Fibroblast of skin of left quadriceps (primary cell): ENCODE results near the gene GAPDHS.

Experiments
- DNase-seq, 2 experiments: peaks; one replicate each; pipeline ENCODE4 v3.0.0-alpha.2; 2013; ENCODE audit warnings: low read depth in 2 of 2

Gene GAPDHS

GRCh38 chr19:35510626-35510964 lies 22.7 kb upstream of the GAPDHS start:
- DNase-seq = no peak

GRCh38 chr19:35511337-35511736 lies 21.9 kb upstream of the GAPDHS start:
- no peak for DNase-seq

DNA sequence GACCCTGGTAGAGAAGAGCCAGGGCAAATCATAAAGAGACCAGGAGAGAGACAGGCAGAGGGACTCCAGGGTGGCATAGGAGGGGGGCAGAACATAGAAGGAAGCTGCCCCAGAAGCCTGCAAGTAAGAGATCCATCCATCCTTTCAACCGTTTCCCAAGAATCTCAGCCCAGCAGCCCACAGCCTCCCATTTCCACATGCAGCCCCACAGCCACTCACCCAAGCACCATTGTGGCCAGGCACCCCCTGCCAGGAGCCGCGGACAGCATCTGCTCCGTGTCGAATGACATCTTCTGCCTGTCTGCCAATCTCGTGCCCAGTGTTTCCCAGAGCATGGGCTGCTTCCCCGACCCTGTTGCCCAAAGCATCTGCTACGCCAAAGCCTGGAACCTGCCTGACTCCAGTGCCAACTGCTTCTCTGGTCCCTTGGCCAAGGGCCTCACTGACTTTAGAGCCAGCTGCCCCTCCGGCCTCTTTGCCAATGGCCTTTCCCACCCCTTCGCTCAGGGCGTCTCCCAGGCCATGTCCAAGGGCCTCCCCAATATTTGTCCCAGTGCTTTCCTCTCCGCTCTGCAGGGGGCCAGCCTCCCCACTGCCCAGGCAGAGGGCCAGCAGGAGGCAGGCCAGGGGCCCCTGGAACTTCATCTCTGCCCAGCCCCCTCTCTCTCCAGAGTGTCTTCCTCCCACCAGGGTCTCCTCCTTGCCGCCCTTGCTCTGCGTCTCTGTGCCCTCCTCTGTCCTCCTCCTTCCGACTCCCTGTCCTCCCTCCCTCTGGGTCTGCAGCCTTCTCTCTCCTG lies 20.2 kb upstream of the GAPDHS start:
- no peak for DNase-seq

DNA sequence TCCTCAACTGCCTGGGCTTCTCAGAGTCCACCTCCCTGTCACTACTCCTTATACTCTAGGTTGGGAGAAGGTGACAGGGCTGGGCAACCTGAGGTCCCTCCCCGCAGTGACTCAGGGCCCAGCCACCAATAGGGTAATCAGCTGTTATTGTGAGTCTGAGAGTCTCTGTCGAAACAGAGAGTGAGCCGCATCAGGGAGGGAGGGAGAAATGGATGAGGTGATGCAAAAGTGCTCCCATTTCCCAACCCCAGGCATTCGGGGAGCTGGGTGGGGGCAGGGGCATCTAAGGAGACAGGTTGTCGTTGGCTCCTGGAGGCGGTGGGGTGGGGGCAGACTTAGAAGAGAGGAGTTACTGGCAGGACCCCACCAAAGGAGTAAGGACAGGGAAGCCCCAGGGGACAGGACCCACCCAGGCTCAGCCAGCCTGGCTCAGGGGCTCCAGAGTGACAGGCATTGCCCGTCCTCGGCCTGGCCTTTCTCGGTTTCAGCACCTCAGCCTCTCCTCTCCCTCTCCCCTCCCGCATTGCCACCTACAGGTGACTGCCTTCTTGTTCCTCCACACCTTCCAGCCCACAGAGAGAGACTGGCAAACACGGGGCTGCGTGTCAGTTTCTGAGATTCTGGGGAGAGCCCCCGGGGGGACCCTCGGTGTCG lies 19.5 kb upstream of the GAPDHS start, which contains the start of gene DMKN:
Gene DMKN (minus strand): TSS at position 22 of the 654 bp plus-strand sequence. CDS start 174 bp downstream, outside the sequence.
- peak in 1 of 2 experiments; percentile 7 for DNase-seq

GRCh38 chr19:35514282-35514809 lies 18.9 kb upstream of the GAPDHS start:
- no peak for DNase-seq

GRCh38 chr19:35516310-35516709 lies 16.9 kb upstream of the GAPDHS start:
- no peak for DNase-seq

GRCh38 chr19:35517342-35517741 lies 15.9 kb upstream of the GAPDHS start:
- DNase-seq = no peak

- peak; percentile 92 to 93 for DNase-seq
Measured at GRCh38 chr19:35518313-35518712, 14.9 kb upstream of the GAPDHS start.

DNA sequence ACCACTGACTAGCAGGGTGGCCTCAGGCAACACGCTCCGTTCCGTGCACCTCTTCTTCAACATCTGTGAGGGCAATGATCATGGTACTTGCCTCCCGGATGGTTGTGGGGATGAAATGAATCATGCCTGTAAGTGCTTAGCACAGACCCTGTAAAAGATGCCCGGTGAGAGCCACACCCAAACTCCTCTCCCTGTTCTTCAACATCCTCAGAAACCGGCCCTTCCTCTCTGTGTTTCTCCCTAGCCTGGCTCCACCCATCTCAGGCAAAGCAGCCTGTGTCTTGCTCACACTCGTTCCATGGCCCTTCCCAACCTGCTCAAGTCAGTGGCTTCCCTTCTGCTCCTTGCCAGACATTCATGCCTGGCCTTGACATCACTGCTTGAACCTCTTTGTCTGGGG lies 14.0 kb upstream of the GAPDHS start:
- DNase-seq = no peak

DNA sequence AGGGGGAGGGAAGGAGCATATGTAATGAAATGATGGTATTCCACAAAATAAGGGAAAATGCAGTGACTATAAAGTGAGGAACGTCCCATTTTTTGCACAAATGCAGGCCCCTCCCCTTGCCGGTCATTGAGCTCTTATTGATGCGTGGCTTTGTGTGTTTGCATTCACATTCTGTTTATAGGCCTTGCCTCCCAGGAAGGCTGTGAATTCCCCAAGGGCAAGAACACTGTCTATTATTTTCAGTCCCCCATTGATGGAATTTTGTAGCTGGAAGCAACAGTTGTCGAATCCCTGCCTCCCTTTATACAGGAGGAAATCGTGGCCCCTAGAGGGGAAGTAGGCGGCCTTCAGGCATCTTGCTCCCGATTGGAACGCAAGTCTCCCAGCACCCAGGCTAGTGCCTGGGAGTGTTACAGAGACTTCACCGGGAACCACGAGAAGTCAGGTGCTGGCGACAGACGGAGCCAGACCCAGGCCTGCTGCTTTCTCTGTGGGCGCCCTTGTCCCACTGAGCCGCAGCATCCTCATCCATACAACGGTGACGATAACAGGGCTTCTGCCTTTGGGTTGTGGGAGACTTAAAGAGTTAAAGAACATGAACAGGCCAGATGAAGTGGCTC lies 12.0 kb upstream of the GAPDHS start:
- no peak for DNase-seq

DNA sequence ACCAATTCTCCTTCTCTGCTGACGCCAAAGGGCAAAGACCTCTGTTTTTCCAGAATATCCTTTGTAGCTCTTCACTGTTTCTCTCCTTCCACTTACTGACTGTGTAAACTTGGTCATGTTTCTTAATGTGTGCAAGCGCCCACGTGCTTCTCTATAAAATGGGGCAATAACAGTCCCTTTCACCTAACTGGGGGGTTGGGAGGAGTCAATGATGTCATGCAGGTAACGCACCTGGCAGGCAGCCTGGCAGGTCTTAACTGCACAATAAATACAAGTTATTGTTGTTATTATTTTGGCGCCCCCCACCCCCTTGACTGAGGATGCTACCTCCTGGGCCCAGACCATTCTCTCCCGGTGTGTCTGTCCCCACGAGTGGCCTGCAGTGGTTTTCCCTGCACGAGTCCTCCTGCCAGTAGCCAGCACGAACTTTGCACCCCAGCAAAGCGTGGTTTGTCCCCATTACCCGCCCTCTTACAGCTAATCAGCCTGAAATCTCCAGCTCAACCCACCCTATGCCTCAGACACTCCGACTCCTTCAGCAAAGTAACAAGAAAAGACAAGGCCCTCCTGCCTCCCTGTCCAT lies 10.4 kb upstream of the GAPDHS start:
- no peak for DNase-seq

- DNase-seq = no peak
Measured at GRCh38 chr19:35524181-35524837, 8.9 kb upstream of the GAPDHS start.

- no peak for DNase-seq
Measured at GRCh38 chr19:35525873-35526272, 7.4 kb upstream of the GAPDHS start.

GRCh38 chr19:35528218-35529038 lies 4.8 kb upstream of the GAPDHS start, which contains the start of gene SBSN:
Gene SBSN, minus strand, starts transcription at chr19:35528311. Its CDS starts 30 bp downstream, at chr19:35528281.
- no peak for DNase-seq

DNA sequence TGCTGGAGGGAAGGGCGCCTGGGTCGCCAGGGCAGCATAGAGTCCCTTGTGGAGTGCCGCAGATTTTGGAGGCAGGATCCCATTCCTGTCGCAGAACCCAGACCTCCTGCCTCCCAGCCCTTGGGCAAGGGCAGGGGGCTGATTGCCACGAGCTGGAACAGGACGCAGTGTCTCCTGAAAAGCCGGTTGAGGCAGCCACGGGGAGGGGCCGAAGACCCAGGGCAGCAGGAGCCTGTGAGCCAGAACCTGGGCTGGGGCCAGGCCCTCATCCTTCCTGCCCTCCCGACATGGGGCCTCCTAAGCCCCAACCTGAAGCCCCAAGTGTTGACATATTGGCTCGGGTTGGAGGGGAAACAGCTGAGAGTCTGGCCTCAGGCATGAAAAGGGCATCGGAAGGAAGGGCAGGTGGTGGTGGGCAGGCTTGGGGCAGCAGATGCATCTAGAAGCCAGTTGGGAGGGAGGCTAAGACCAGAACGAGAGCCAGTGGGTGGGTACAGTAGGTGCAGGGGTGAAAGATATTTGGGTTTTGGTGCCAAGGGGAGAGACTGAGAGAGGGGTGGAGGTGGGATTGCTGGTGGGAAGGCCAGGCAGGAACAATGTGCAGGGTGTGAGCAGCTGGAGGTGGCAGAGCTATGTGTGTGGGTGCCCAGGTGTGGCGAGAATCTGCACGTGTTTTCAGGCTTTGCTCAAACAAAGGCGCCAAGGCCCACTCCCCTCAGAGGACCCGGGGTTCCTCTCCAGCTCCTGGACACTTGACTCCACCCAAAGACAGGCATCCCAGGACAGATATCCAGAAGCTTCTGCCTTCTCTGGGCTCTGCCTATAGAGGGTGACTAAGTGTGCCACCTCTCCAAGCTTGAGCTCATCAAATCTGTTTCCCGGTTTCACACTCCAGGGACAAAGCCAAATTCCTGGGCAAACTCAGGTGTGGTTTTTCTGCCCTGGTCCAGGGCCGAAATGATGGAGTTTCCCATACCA lies 3.7 kb upstream of the GAPDHS start:
- no peak for DNase-seq

DNA sequence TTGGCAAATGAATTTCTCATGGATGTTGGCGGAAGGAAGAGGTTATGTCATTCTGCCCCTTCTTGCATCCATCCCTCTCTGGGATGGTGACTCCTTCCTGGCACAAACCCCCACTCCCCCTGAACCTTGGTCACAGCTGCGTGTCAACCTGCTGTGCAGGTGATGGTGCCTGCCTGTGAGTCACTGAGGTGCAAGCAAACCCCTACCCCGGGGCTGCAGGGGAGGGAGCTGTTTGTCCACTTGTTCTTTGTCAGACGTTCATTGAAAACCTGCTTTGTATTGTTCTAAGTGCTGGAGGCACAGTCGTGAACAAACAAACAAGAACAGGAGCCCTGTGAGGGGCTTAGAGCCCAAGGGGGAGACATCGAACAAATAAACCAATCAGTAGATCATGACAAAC lies 2.0 kb upstream of the GAPDHS start:
- DNase-seq = no peak

- no peak for DNase-seq
Measured at GRCh38 chr19:35533822-35534392, 651 bp downstream of the GAPDHS start.

DNA sequence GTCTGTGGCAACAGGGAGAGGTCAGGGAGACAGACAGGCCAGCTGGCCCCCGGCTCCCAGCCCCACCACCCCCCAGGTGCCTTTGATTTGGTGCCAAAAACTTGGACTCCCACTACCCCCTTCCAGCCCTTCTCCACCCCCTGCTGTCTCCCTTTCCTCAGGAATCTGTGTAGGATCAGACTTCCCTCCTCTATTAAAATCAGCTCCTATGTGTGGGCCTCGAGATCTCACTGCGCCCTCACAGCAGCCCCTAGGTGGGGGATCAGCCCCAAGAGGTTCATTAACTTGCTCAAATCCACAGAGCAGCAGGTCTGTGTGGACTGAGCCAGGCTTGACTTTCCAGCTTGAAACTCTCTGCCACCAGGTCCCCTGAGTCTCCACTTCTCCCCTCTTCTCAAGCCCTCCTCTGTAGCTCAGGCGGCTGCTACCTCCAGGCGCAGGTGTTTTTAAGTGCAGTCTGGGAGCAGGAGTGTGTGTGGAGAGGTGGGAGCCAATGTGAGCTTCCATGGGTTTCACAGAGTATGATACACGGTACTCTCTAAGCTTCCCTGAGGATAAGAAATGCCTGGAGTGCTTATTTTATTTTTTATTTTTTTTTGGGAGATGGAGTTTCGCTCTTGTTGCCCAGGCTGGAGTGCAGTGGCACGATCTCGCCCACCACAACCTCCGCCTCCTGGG lies 1.7 kb downstream of the GAPDHS start:
- DNase-seq = no peak

- no peak for DNase-seq
Measured at GRCh38 chr19:35539314-35539713, 6.1 kb downstream of the GAPDHS start.
